ENCODE results near the gene IL2RA.

DNA sequence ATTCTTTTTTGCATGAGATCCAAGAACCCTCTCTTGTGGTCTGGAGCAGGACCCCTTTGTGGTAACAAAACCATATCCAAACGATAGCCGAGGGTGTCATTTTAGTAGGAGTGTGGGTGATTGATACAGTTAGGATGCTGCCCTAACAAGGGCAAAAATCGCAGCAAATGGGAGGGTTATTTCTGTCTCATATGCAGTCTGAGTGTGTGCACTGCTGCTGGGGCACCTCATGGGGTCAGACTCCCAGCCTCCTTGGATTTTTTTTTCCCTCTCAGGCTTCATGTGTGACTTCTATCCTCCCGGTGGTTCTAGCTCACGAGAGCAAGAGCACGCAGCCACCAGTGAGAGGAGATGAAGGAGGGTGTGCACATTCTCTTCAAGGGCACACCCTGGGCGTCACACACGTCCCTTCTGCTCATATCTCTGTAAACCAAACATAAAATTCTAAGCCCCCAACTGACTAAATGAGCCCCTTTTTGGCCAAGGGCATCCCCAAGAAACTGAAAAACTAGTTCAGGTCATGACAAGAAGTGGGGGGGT, 56.2 kb downstream of the IL2RA start:
- TF ChIP-seq, protein P1, sequence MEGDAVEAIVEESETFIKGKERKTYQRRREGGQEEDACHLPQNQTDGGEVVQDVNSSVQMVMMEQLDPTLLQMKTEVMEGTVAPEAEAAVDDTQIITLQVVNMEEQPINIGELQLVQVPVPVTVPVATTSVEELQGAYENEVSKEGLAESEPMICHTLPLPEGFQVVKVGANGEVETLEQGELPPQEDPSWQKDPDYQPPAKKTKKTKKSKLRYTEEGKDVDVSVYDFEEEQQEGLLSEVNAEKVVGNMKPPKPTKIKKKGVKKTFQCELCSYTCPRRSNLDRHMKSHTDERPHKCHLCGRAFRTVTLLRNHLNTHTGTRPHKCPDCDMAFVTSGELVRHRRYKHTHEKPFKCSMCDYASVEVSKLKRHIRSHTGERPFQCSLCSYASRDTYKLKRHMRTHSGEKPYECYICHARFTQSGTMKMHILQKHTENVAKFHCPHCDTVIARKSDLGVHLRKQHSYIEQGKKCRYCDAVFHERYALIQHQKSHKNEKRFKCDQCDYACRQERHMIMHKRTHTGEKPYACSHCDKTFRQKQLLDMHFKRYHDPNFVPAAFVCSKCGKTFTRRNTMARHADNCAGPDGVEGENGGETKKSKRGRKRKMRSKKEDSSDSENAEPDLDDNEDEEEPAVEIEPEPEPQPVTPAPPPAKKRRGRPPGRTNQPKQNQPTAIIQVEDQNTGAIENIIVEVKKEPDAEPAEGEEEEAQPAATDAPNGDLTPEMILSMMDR (IDR thresholded peaks at IDR 0.05; ENCODE audit: insufficient read depth, low read length, poor library complexity, severe bottlenecking): no peak
- TF ChIP-seq EZH2phosphoT487 (conservative IDR thresholded peaks at IDR 0.05; ENCODE audit: low read length): no peak
